GM23338 (cell line): ENCODE measurements around the gene P2RY8. TPM values are rescaled to one million over a fixed set of nuclear protein-coding genes. Genes with fewer than 3 reads are reported as not detected.

Experiments
- ATAC-seq: fragments of 200-7000 bp; cut with Tn5 transposase; 3 replicates; pipeline ENCODE4 v1.9.1; 2020
- DNase-seq: peaks from one replicate; pipeline ENCODE4 v3.0.0-alpha.2; 2015; ENCODE audit warnings: low spot score
- H2AFZ ChIP-seq: fragments of 200-600 bp; sonication (generic); 2 replicates; pipeline ENCODE4 v1.8.0; 2016; ENCODE audit warnings: antibody characterized with exemption, mild to moderate bottlenecking, moderate library complexity
- H3F3A ChIP-seq: fragments of 200-600 bp; sonication (generic); replicated peaks from 2 replicates; pipeline ENCODE4 v1.8.0; 2017; ENCODE audit warnings: antibody characterized with exemption, mixed run types, low read depth
- H3K27ac ChIP-seq: fragments of 200-600 bp; sonication (generic); 2 replicates; pipeline ENCODE4 v1.6.1; 2016; ENCODE audit warnings: low read depth
- H3K27me3 ChIP-seq: fragments of 200-600 bp; sonication (generic); 2 replicates; pipeline ENCODE4 v1.8.0; 2016; ENCODE audit warnings: mild to moderate bottlenecking, mixed run types, moderate library complexity; ENCODE audit not compliant: insufficient read depth
- H3K36me3 ChIP-seq: fragments of 200-600 bp; sonication (generic); 2 replicates; pipeline ENCODE4 v1.8.0; 2016; ENCODE audit warnings: mild to moderate bottlenecking; ENCODE audit not compliant: insufficient read depth
- H3K4me1 ChIP-seq: fragments of 200-600 bp; sonication (generic); 2 replicates; pipeline ENCODE4 v1.8.0; 2016; ENCODE audit warnings: mild to moderate bottlenecking, moderate library complexity; ENCODE audit not compliant: insufficient read depth
- H3K4me2 ChIP-seq: fragments of 200-600 bp; sonication (generic); 2 replicates; pipeline ENCODE4 v1.7.1; 2017; ENCODE audit warnings: mixed run types
- H3K4me3 ChIP-seq: fragments of 200-600 bp; sonication (generic); 2 replicates; pipeline ENCODE4 v1.6.1; 2016; ENCODE audit warnings: mixed run types
- H3K79me2 ChIP-seq: fragments of 200-600 bp; sonication (generic); replicated peaks from 2 replicates; pipeline ENCODE4 v1.8.0; 2017; ENCODE audit warnings: mild to moderate bottlenecking; ENCODE audit not compliant: insufficient read depth
- H3K9me2 ChIP-seq: fragments of 200-600 bp; sonication (generic); 2 replicates; pipeline ENCODE4 v1.8.0; 2017; ENCODE audit not compliant: insufficient read depth
- H4K20me1 ChIP-seq: fragments of 200-600 bp; sonication (generic); replicated peaks from 2 replicates; pipeline ENCODE4 v1.8.0; 2017; ENCODE audit warnings: mild to moderate bottlenecking; ENCODE audit not compliant: insufficient read depth
- H3K27ac Mint-ChIP-seq: 2 replicates; pipeline ENCODE4 v1.8.0; 2020; ENCODE audit warnings: inconsistent platforms, mild to moderate bottlenecking, moderate library complexity, mixed read lengths
- H3K27me3 Mint-ChIP-seq: 3 replicates; pipeline ENCODE4 v1.8.0; 2022; ENCODE audit warnings: low read depth, mild to moderate bottlenecking, moderate library complexity, mixed read lengths, inconsistent platforms; ENCODE audit not compliant: insufficient read depth, poor library complexity
- H3K36me3 Mint-ChIP-seq: 3 replicates; pipeline ENCODE4 v1.8.0; 2021; ENCODE audit warnings: low read depth, mild to moderate bottlenecking, inconsistent platforms, moderate library complexity, mixed read lengths
- H3K4me1 Mint-ChIP-seq: 3 replicates; pipeline ENCODE4 v1.8.0; 2020; ENCODE audit warnings: mild to moderate bottlenecking, inconsistent platforms, mixed read lengths
- H3K4me3 Mint-ChIP-seq: 3 replicates; pipeline ENCODE4 v1.8.0; 2021; ENCODE audit warnings: moderate library complexity, mild to moderate bottlenecking, inconsistent platforms, mixed read lengths
- H3K9me3 Mint-ChIP-seq: 3 replicates; pipeline ENCODE4 v1.8.0; 2020; ENCODE audit warnings: moderate library complexity, mild to moderate bottlenecking, inconsistent platforms, mixed read lengths
- CREB1 ChIP-seq: fragments of 250-450 bp; sonication (Bioruptor Pico); IDR thresholded peaks from 2 replicates; pipeline ENCODE4 v1.5.0; 2020; ENCODE audit warnings: low read depth, mild to moderate bottlenecking, moderate library complexity
- CTCF ChIP-seq, 2 experiments: fragments of 200-600 bp in 1 of 2; sonication (generic) in 1 of 2; conservative IDR thresholded peaks; 2 replicates each; pipeline versions ENCODE4 v1.5.1 to v1.6.1; 2016 to 2017; ENCODE audit warnings: antibody characterized with exemption in 2 of 2, low read depth in 2 of 2, mild to moderate bottlenecking in 2 of 2, moderate library complexity in 1 of 2
- ETS1 ChIP-seq: IDR thresholded peaks from 2 replicates; pipeline ENCODE4 v1.6.1; 2016; ENCODE audit warnings: antibody characterized with exemption
- EZH2 ChIP-seq: fragments of 200-600 bp; sonication (generic); IDR thresholded peaks from one replicate; pipeline ENCODE4 v1.8.0; 2017; ENCODE audit warnings: antibody characterized with exemption, mild to moderate bottlenecking, low read depth; ENCODE audit not compliant: unreplicated experiment
- EZH2phosphoT487 ChIP-seq: fragments of 200-600 bp; sonication (generic); IDR thresholded peaks from one replicate; pipeline ENCODE4 v1.8.1; 2018; ENCODE audit warnings: antibody characterized with exemption; ENCODE audit not compliant: unreplicated experiment
- JUNB ChIP-seq: IDR thresholded peaks from one replicate; pipeline ENCODE4 v1.6.1; 2016; ENCODE audit warnings: antibody characterized with exemption; ENCODE audit not compliant: unreplicated experiment
- NANOG ChIP-seq: IDR thresholded peaks from 2 replicates; pipeline ENCODE4 v1.6.1; 2016; ENCODE audit warnings: antibody characterized with exemption, borderline replicate concordance
- POLR2AphosphoS5 ChIP-seq: IDR thresholded peaks from 2 replicates; pipeline ENCODE4 v1.6.1; 2016; ENCODE audit warnings: antibody characterized with exemption, low read depth
- STAT1 ChIP-seq: IDR thresholded peaks from one replicate; pipeline ENCODE4 v1.6.1; 2016; ENCODE audit warnings: antibody characterized with exemption; ENCODE audit not compliant: unreplicated experiment
- ZNF114 ChIP-seq: fragments of 250-450 bp; sonication (Bioruptor Pico); IDR thresholded peaks from 2 replicates; pipeline ENCODE4 v1.5.0; 2020; ENCODE audit warnings: mild to moderate bottlenecking, moderate library complexity
- ZNF331 ChIP-seq: fragments of 250-450 bp; sonication (Bioruptor Pico); IDR thresholded peaks from 2 replicates; pipeline ENCODE4 v1.5.0; 2020; ENCODE audit warnings: low read depth, mild to moderate bottlenecking, moderate library complexity
- ZNF462 ChIP-seq: fragments of 250-450 bp; sonication (Bioruptor Pico); IDR thresholded peaks from 2 replicates; pipeline ENCODE4 v1.5.0; 2020; ENCODE audit warnings: mild to moderate bottlenecking, moderate library complexity
- polyA plus RNA-seq: library from polyadenylated mRNA; unstranded; fragments of >200 nt; fragmentation: Nextera tagmentation; extraction: Ambion mirVana; gene quantifications from 2 replicates; pipeline ENCODE4 v1.2.1, GENCODE V29; 2016
- total RNA-seq: library from RNA; depleted of rRNA; stranded (reverse); fragments of >200 nt; shearing (Covaris generic); gene quantifications from 2 replicates; pipeline ENCODE4 v1.2.3, GENCODE V29; 2014

The P2RY8 gene
- total and polyA plus RNA-seq, 2 experiments from 2014 or later, result 0.24 TPM; not detected in 1

GRCh38 chrX:1487401-1487800 is 49.6 kb downstream of the P2RY8 start (continued):
- no peak for TF ChIP-seq ETS1
- TF ChIP-seq EZH2phosphoT487, result no peak
- TF ChIP-seq NANOG, result no peak
- TF ChIP-seq ZNF114 (CRISPR knock-in tag), result no peak
- no peak for TF ChIP-seq ZNF331 (CRISPR knock-in tag)
- TF ChIP-seq POLR2AphosphoS5, result no peak

- peaks cover 24% of the 10 kb centered on the region for H3K27me3 Mint-ChIP-seq
- Histone ChIP-seq H3K4me1 (no peaks in the 10 kb centered on the region), H3K27ac (no peak overlapping the region), H4K20me1 (no peaks in the 10 kb centered on the region), H3K4me3 (no peak overlapping the region), H3K27me3 (no peaks in the 10 kb centered on the region), H3K79me2 (no peaks in the 10 kb centered on the region), H3K36me3 (no peaks in the 10 kb centered on the region), H3K9me2 (no peaks in the 10 kb centered on the region), H3F3A (peaks cover 16% of the 10 kb centered on the region; the same call in 1 of the 2 replicates), H2AFZ (peak overlapping the region; percentile 74; the same call in 1 of the 2 replicates), H3K4me2 (no peak overlapping the region)
- H3K36me3 Mint-ChIP-seq, result peaks cover 34% of the 10 kb centered on the region
- peaks cover 72% of the 10 kb centered on the region for H3K9me3 Mint-ChIP-seq
- ATAC-seq (no peak), DNase-seq (no peak)
- no peak overlapping the region for H3K27ac Mint-ChIP-seq
- H3K4me1 Mint-ChIP-seq, result peaks cover 1% of the 10 kb centered on the region; the same call in 1 of the 3 replicates
- no peak overlapping the region for H3K4me3 Mint-ChIP-seq
- TF ChIP-seq EZH2phosphoT487, result no peak
- TF ChIP-seq ZNF462, result no peak
- no peak for TF ChIP-seq EZH2
- TF ChIP-seq ZNF331 (CRISPR knock-in tag), result no peak
- no peak for TF ChIP-seq CTCF (conservative IDR thresholded peaks at IDR 0.05; ENCODE audit: low read depth in 2 of 2)
- no peak for TF ChIP-seq ETS1
- TF ChIP-seq STAT1, result no peak
- TF ChIP-seq POLR2AphosphoS5, result no peak
- TF ChIP-seq ZNF114 (CRISPR knock-in tag), result no peak
- TF ChIP-seq NANOG, result no peak
- TF ChIP-seq JUNB, result no peak
- no peak for TF ChIP-seq CREB1 (CRISPR knock-in tag)
Measured at GRCh38 chrX:1486749-1487361, 50.1 kb downstream of the P2RY8 start.
